SU-DHL-6 (cell line): ENCODE results near the gene MEIS2.

Source experiments
- H2AFZ ChIP-seq: fragments of 200-600 bp; sonication (generic); 2 replicates; pipeline ENCODE4 v1.6.1; 2014; ENCODE audit warnings: low read depth, mild to moderate bottlenecking, moderate library complexity, mixed read lengths, antibody characterized with exemption, low read length; ENCODE audit not compliant: severe bottlenecking
- H3F3A ChIP-seq: fragments of 200-600 bp; shearing (Covaris generic); 2 replicates; pipeline ENCODE4 v1.6.0; 2016; ENCODE audit warnings: antibody characterized with exemption, mild to moderate bottlenecking; ENCODE audit not compliant: insufficient read depth
- H3K27ac ChIP-seq: fragments of 200-600 bp; sonication (generic); 2 replicates; pipeline ENCODE4 v1.5.1; 2016; ENCODE audit warnings: low read depth, mild to moderate bottlenecking, low read length, moderate library complexity, mixed read lengths
- H3K27me3 ChIP-seq: fragments of 200-600 bp; sonication (generic), shearing (Covaris generic); 2 replicates; pipeline ENCODE4 v1.6.0; 2014; ENCODE audit warnings: mild to moderate bottlenecking, low read length
- H3K36me3 ChIP-seq: fragments of 200-600 bp; sonication (generic); 2 replicates; pipeline ENCODE4 v1.6.1; 2014; ENCODE audit warnings: mild to moderate bottlenecking, low read length, mixed read lengths
- H3K4me2 ChIP-seq: fragments of 300-600, 200-600 bp; shearing (Covaris generic), sonication (generic); 2 replicates; pipeline ENCODE4 v1.6.0; 2014; ENCODE audit warnings: low read length, low read depth, mild to moderate bottlenecking; ENCODE audit not compliant: poor library complexity, severe bottlenecking
- H3K4me3 ChIP-seq: fragments of 200-600 bp; sonication (generic); 2 replicates; pipeline ENCODE4 v1.5.1; 2014; ENCODE audit warnings: antibody characterized with exemption, low read length, mild to moderate bottlenecking, mixed read lengths; ENCODE audit not compliant: insufficient read depth, poor library complexity, severe bottlenecking
- H3K79me2 ChIP-seq: fragments of 200-600 bp; sonication (generic); 2 replicates; pipeline ENCODE4 v1.6.1; 2014; ENCODE audit warnings: mild to moderate bottlenecking, low read length, moderate library complexity; ENCODE audit not compliant: insufficient read depth
- H3K9ac ChIP-seq: fragments of 200-600 bp; sonication (generic); 2 replicates; pipeline ENCODE4 v1.7.0; 2014; ENCODE audit warnings: mild to moderate bottlenecking, low read length
- H3K9me2 ChIP-seq: fragments of 200-600 bp; sonication (generic); replicated peaks from 2 replicates; pipeline ENCODE4 v1.6.1; 2014; ENCODE audit warnings: low read length; ENCODE audit not compliant: insufficient read depth
- H3K9me3 ChIP-seq: fragments of 200-600 bp; sonication (generic); 2 replicates; pipeline ENCODE4 v1.6.1; 2014; ENCODE audit warnings: low read length, mixed read lengths; ENCODE audit not compliant: insufficient read depth
- H4K20me1 ChIP-seq: fragments of 200-600 bp; sonication (generic); 2 replicates; pipeline ENCODE4 v1.6.1; 2014; ENCODE audit warnings: low read depth, mild to moderate bottlenecking, antibody characterized with exemption, low read length, moderate library complexity, mixed read lengths
- CTCF ChIP-seq: fragments of 200-600 bp; sonication (generic); IDR thresholded peaks from one replicate; pipeline ENCODE4 v1.5.1; 2017; ENCODE audit warnings: antibody characterized with exemption, mild to moderate bottlenecking, low read length, moderate library complexity; ENCODE audit not compliant: insufficient read depth, poor library complexity, severe bottlenecking
- EZH2phosphoT487 ChIP-seq: fragments of 200-600 bp; sonication (generic), shearing (Covaris generic); conservative IDR thresholded peaks from 2 replicates; pipeline ENCODE4 v1.6.1; 2018; ENCODE audit warnings: mild to moderate bottlenecking, antibody characterized with exemption, low read length, moderate library complexity, mixed read lengths

The MEIS2 gene

GRCh38 chr15:36881516-36881915 is 218.8 kb downstream of the MEIS2 start:
- no peak overlapping the region for H3K4me2 ChIP-seq
- H4K20me1 ChIP-seq: no peaks in the 10 kb centered on the region
- no peaks in the 10 kb centered on the region for H3K27me3 ChIP-seq
- H3K4me3 ChIP-seq: no peak overlapping the region
- H3K27ac ChIP-seq: no peak overlapping the region
- no peaks in the 10 kb centered on the region for H3K36me3 ChIP-seq
- H3K9ac ChIP-seq: no peak overlapping the region
- no peak for TF ChIP-seq CTCF
- TF ChIP-seq EZH2phosphoT487: no peak
- no peaks in the 10 kb centered on the region for H3F3A ChIP-seq
- no peak overlapping the region for H2AFZ ChIP-seq
- no peaks in the 10 kb centered on the region for H3K9me3 ChIP-seq
- no peaks in the 10 kb centered on the region for H3K79me2 ChIP-seq
- no peaks in the 10 kb centered on the region for H3K9me2 ChIP-seq

DNA sequence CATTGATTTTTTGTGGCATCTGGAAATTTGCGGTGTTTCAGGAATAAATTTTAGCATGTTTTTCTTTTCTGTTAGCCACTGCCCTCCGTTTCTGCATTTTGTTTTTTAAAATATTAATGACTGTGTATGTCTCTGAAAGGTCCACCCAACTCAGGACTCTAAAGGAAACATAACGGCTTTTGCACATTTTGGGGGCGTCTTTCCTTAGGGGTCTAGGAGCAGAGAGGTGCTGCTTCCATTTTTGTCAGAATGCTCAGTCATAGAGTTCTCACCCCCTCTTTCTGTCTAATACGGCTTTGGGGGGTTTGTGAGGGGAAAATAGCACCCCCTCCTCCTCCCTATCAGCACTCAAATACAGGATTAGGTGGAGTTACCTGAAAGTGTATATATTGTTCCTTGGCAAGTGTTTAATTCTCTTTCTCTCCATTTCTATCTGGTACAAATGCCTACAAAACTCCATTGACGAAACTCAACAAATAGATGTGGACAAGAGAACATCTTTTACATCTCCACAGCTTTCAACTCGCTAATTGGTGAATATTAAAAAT is 219.4 kb downstream of the MEIS2 start:
- TF ChIP-seq CTCF: no peak
- no peak for TF ChIP-seq EZH2phosphoT487
- Histone ChIP-seq H3K27ac (no peak overlapping the region), H3K36me3 (no peaks in the 10 kb centered on the region), H3F3A (no peaks in the 10 kb centered on the region), H3K27me3 (no peaks in the 10 kb centered on the region), H3K9me3 (no peaks in the 10 kb centered on the region), H4K20me1 (no peaks in the 10 kb centered on the region), H3K9ac (no peak overlapping the region), H2AFZ (no peak overlapping the region), H3K79me2 (no peaks in the 10 kb centered on the region), H3K4me3 (no peak overlapping the region), H3K9me2 (no peaks in the 10 kb centered on the region), H3K4me2 (no peak overlapping the region)

GRCh38 chr15:36880224-36880912 is 220.0 kb downstream of the MEIS2 start:
- H3K79me2 ChIP-seq: no peaks in the 10 kb centered on the region
- no peak overlapping the region for H3K27ac ChIP-seq
- no peak overlapping the region for H3K4me2 ChIP-seq
- no peaks in the 10 kb centered on the region for H3F3A ChIP-seq
- no peaks in the 10 kb centered on the region for H3K9me3 ChIP-seq
- TF ChIP-seq EZH2phosphoT487 (no peak), CTCF (no peak)
- H4K20me1 ChIP-seq: no peaks in the 10 kb centered on the region
- no peak overlapping the region for H3K9ac ChIP-seq
- no peaks in the 10 kb centered on the region for H3K36me3 ChIP-seq
- H3K27me3 ChIP-seq: no peaks in the 10 kb centered on the region
- no peak overlapping the region for H3K4me3 ChIP-seq
- no peak overlapping the region for H2AFZ ChIP-seq
- no peaks in the 10 kb centered on the region for H3K9me2 ChIP-seq
